K562 (cell line): ENCODE data around the gene KLK5. TPM values are rescaled to one million over a fixed set of nuclear protein-coding genes. Genes with fewer than 3 reads are reported as not detected.

Experiments
- ATAC-seq: fragments of 200-7000 bp; cut with Tn5 transposase; 3 replicates; pipeline ENCODE4 v1.9.1; 2020; ENCODE audit warnings: moderate library complexity
- BruUV-seq: library from RNA; stranded (reverse); fragments of 400-500 nt; replicated peaks from 2 replicates; lab custom pipeline; 2021; lab: Mats Ljungman, UMichigan
- CTCF ChIA-PET: fragments of 300-600 bp; formaldehyde crosslinking; extraction: SDS; loops from one replicate; lab custom pipeline; 2021; ENCODE audit warnings: low intra/inter-chr PET ratio; lab: Yijun Ruan, JAX
- POLR2A ChIA-PET: fragments of 300-600, 350-650 bp; sonication (Branson Sonifier 250); formaldehyde crosslinking; extraction: SDS; loops from one replicate; lab custom pipeline; 2021; ENCODE audit warnings: antibody characterized with exemption, inconsistent platforms; lab: Yijun Ruan, JAX
- DNase-seq, 4 experiments: peaks; one replicate each; pipeline versions ENCODE4 v3.0.0 to v3.0.0-alpha.2; 2011 to 2018; ENCODE audit warnings: low spot score in 3 of 4, mixed read lengths in 3 of 4; ENCODE audit errors: extremely low read depth in 1 of 4
- FAIRE-seq: peaks from 2 replicates; lab custom pipeline; 2011; peaks lifted over from hg19 to GRCh38; lab: Jason Lieb, UNC
- H2AFZ ChIP-seq: 2 replicates; pipeline ENCODE4 v1.6.0; 2011; ENCODE audit warnings: low read depth, low read length, control low read depth, inconsistent platforms
- H3K27ac ChIP-seq: fragments of 200-600 bp; 3 replicates; pipeline ENCODE4 v1.8.0; 2011; ENCODE audit warnings: low read depth, mild to moderate bottlenecking, control low read depth, inconsistent platforms, low read length, moderate library complexity, mixed read lengths; ENCODE audit errors: extremely low read depth
- H3K27me3 ChIP-seq, 2 experiments: fragments of 300-600 bp in 1 of 2; 2 replicates in 1 of 2; 3 replicates in 1 of 2; pipeline versions ENCODE4 v1.6.0 to v1.8.0; 2011; ENCODE audit warnings: inconsistent platforms in 2 of 2, low read length in 2 of 2, mild to moderate bottlenecking in 1 of 2, mixed read lengths in 1 of 2, moderate library complexity in 1 of 2; ENCODE audit not compliant: control insufficient read depth in 2 of 2, insufficient read depth in 2 of 2
- H3K36me3 ChIP-seq: fragments of 300-600 bp; 3 replicates; pipeline ENCODE4 v1.8.0; 2011; ENCODE audit warnings: mild to moderate bottlenecking, low read length, inconsistent platforms; ENCODE audit not compliant: control insufficient read depth, insufficient read depth
- H3K4me1 ChIP-seq, 2 experiments: fragments of 200-600 bp in 1 of 2; replicated peaks in 1 of 2; 2 replicates in 1 of 2; 3 replicates in 1 of 2; pipeline versions ENCODE4 v1.5.1 to v1.8.0; 2011; ENCODE audit warnings: inconsistent platforms in 2 of 2, low read length in 2 of 2, mild to moderate bottlenecking in 1 of 2, mixed read lengths in 1 of 2, moderate library complexity in 1 of 2; ENCODE audit not compliant: control insufficient read depth in 2 of 2, insufficient read depth in 2 of 2
- H3K4me2 ChIP-seq: 2 replicates; pipeline ENCODE4 v1.6.1; 2011; ENCODE audit warnings: low read length, control low read depth, inconsistent platforms, mixed read lengths; ENCODE audit not compliant: insufficient read depth
- H3K4me3 ChIP-seq: fragments of 200-600 bp; sonication (generic), shearing (Covaris generic); 2 replicates; pipeline ENCODE4 v1.5.1; 2016; ENCODE audit warnings: control low read depth, inconsistent platforms
- H3K79me2 ChIP-seq: fragments of 200-600 bp; 3 replicates; pipeline ENCODE4 v1.8.0; 2011; ENCODE audit warnings: low read length, inconsistent platforms; ENCODE audit not compliant: control insufficient read depth, insufficient read depth
- H3K9ac ChIP-seq, 2 experiments: 2 replicates each; pipeline versions ENCODE4 v1.6.0 to v1.6.1; 2011; ENCODE audit warnings: low read depth in 2 of 2, low read length in 2 of 2, control low read depth in 1 of 2, inconsistent platforms in 1 of 2, mild to moderate bottlenecking in 1 of 2, mixed read lengths in 1 of 2; ENCODE audit not compliant: insufficient read depth in 1 of 2
- H3K9me1 ChIP-seq: one replicate; pipeline ENCODE4 v1.6.0; 2011; ENCODE audit warnings: inconsistent platforms, mild to moderate bottlenecking, low read length, moderate library complexity; ENCODE audit not compliant: control insufficient read depth, insufficient read depth
- H3K9me3 ChIP-seq: replicated peaks from 2 replicates; pipeline ENCODE4 v1.5.1; 2011; ENCODE audit warnings: low read depth, low read length, inconsistent platforms; ENCODE audit not compliant: control insufficient read depth, insufficient read depth
- H4K20me1 ChIP-seq: replicated peaks from 2 replicates; pipeline ENCODE4 v1.6.1; 2011; ENCODE audit warnings: low read length, inconsistent platforms, mixed read lengths; ENCODE audit not compliant: control insufficient read depth, insufficient read depth
- C11orf30 ChIP-seq: fragments of 450-650 bp; IDR thresholded peaks from 2 replicates; pipeline ENCODE4 v1.6.1; 2016; ENCODE audit warnings: low read depth, mild to moderate bottlenecking
- CREB5 ChIP-seq: fragments of 250-450 bp; sonication (Bioruptor Pico); IDR thresholded peaks from 2 replicates; pipeline ENCODE4 v1.5.0; 2020; ENCODE audit warnings: mild to moderate bottlenecking
- DPF2 ChIP-seq: fragments of 450-650 bp; IDR thresholded peaks from 2 replicates; pipeline ENCODE4 v1.6.1; 2016
- E2F6 ChIP-seq, 2 experiments: IDR thresholded peaks; 2 replicates each; pipeline ENCODE4 v1.6.1; 2011; ENCODE audit warnings: borderline replicate concordance in 1 of 2, control low read depth in 1 of 2, low read depth in 1 of 2, low read length in 1 of 2, mild to moderate bottlenecking in 1 of 2, mixed read lengths in 1 of 2, moderate library complexity in 1 of 2; ENCODE audit not compliant: insufficient read depth in 1 of 2, insufficient read length in 1 of 2, poor library complexity in 1 of 2, severe bottlenecking in 1 of 2; ENCODE audit errors: extremely low read depth in 1 of 2
- EGR1 ChIP-seq: fragments of 450-650 bp; conservative IDR thresholded peaks from 2 replicates; pipeline ENCODE4 v1.6.1; 2017; ENCODE audit warnings: mild to moderate bottlenecking
- GABPA ChIP-seq: fragments of 200-800 bp; sonication (Bioruptor generic); conservative IDR thresholded peaks from 2 replicates; pipeline ENCODE4 v1.6.1; 2016; ENCODE audit warnings: low read depth, missing genetic modification characterization, missing compliant biosample characterization
- NFE2 ChIP-seq: IDR thresholded peaks from 2 replicates; pipeline ENCODE4 v1.6.1; 2014; ENCODE audit warnings: antibody characterized with exemption, low read depth
- PML ChIP-seq: IDR thresholded peaks from 2 replicates; pipeline ENCODE4 v1.6.1; 2012; ENCODE audit warnings: low read length, inconsistent platforms
- RBM15 ChIP-seq: fragments of 200-400 bp; formaldehyde crosslinking; IDR thresholded peaks from 2 replicates; pipeline ENCODE4 v1.6.1; 2018; ENCODE audit warnings: mild to moderate bottlenecking, low read length, moderate library complexity; ENCODE audit not compliant: insufficient read depth
- SIX5 ChIP-seq, 2 experiments: IDR thresholded peaks; 2 replicates each; pipeline ENCODE4 v1.6.1; 2011; ENCODE audit warnings: low read length in 2 of 2, borderline replicate concordance in 1 of 2, low read depth in 1 of 2, mild to moderate bottlenecking in 1 of 2, moderate library complexity in 1 of 2; ENCODE audit not compliant: insufficient read depth in 1 of 2
- SMARCB1 ChIP-seq: IDR thresholded peaks from 2 replicates; pipeline ENCODE4 v1.6.1; 2011; ENCODE audit warnings: improper control_type of control experiment, low read depth; ENCODE audit not compliant: insufficient read length
- ZFP30 ChIP-seq: fragments of 250-450 bp; sonication (Bioruptor Pico); IDR thresholded peaks from 2 replicates; pipeline ENCODE4 v1.8.0; 2022; ENCODE audit warnings: moderate library complexity, mild to moderate bottlenecking, inconsistent platforms, borderline replicate concordance
- ZFX ChIP-seq: sonication (generic); formaldehyde crosslinking; IDR thresholded peaks from 2 replicates; pipeline ENCODE4 v1.8.0; 2022; ENCODE audit warnings: mild to moderate bottlenecking, missing genetic modification reagents, moderate library complexity
- ZNF217 ChIP-seq: sonication (generic); formaldehyde crosslinking; IDR thresholded peaks from 2 replicates; pipeline ENCODE4 v1.8.0; 2022; ENCODE audit warnings: mild to moderate bottlenecking, missing genetic modification reagents
- ZNF282 ChIP-seq: sonication (generic); formaldehyde crosslinking; IDR thresholded peaks from 2 replicates; pipeline ENCODE4 v1.8.1; 2023; ENCODE audit warnings: missing genetic modification reagents
- ZNF592 ChIP-seq: fragments of 450-650 bp; IDR thresholded peaks from 2 replicates; pipeline ENCODE4 v1.6.1; 2017; ENCODE audit warnings: antibody characterized with exemption, mild to moderate bottlenecking
- WGBS: fragments of 100-300 bp; shearing (Covaris generic); methylation state at CpG from one replicate; pipeline ENCODE4 v1.1.6; 2016; ENCODE audit warnings: low coverage, mixed read lengths; ENCODE audit not compliant: insufficient coverage; ENCODE audit errors: missing lambda C conversion rate; 5-methylcytosine and 5-hydroxymethylcytosine counted together
- in situ Hi-C: fragments of 300-500 bp; cut with MboI; formaldehyde crosslinking; loops from 4 replicates; pipeline ENCODE4 v1.15.0; 2018; ENCODE audit warnings: inconsistent platforms, mixed read lengths
- intact Hi-C: fragments of 100-400 bp; cut with micrococcal nuclease; formaldehyde crosslinking; loops from 2 replicates; pipeline ENCODE4 v1.14.2; 2022
- polyA plus RNA-seq, 8 experiments: library from polyadenylated mRNA; depleted of rRNA in 4 of 8; stranded (reverse) in 5 of 8; unstranded in 3 of 8; fragments of >200 nt; fragmentation: Nextera tagmentation in 2 of 8; fragmentation: Illumina TruSeq in 1 of 8; extraction: Ambion mirVana in 2 of 8; extraction: Trizol in 1 of 8; gene quantifications; 2 replicates each; pipeline versions ENCODE4 v1.2.1 to v1.2.3, GENCODE V29; 2011 to 2014; ENCODE audit warnings: inconsistent platforms in 1 of 8, missing spikeins in 1 of 8
- total RNA-seq, 7 experiments: library from RNA; depleted of rRNA in 6 of 7; stranded (reverse); fragments of >200 nt in 6 of 7; fragmentation: Illumina TruSeq in 2 of 7; extraction: Trizol in 2 of 7; gene quantifications; 2 replicates each; pipeline versions ENCODE4 v1.2.1 to v1.2.3, GENCODE V29; 2011 to 2021; ENCODE audit warnings: low replicate concordance in 1 of 7

Gene KLK5
- total and polyA plus RNA-seq, 9 of the 15 experiments (the other 6 are each of a cell fraction or from before 2014, with no cell fraction given): not detected

DNA sequence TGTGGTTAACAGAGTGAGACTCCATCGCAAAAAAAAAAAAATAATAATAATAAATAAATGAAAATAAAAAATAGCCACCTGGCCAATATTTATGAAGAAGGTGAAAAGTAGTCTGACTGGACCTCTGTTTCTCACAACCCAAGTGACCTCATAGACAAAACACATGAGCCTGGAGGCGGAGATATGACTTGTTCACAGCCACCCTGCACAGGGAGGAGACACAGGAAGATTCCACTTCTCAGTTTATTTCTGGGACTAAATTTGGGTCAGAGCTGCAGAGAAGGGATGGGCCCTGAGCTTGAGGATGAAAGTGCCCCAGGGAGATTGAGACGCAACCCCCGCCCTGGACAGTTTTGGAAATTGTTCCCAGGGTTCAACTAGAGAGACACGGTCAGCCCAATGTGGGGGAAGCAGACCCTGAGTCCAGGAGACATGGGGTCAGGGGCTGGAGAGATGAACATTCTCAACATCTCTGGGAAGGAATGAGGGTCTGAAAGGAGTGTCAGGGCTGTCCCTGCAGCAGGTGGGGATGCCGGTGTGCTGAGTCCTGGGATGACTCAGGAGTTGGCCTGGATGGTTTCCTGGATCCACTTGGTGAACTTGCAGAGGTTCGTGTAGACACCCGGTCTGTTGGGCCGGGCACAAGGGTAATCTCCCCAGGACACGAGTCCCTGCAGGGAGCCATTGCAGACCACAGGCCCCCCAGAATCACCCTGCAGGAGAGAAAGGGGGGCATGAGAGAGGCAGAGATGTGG lies 9.6 kb downstream of the KLK5 start:
- no peaks in the 10 kb centered on the region for H3K79me2 ChIP-seq
- in situ Hi-C loops: no loop called here
- TF ChIP-seq C11orf30 (no peak), ZFX (CRISPR knock-in tag) (no peak), RBM15 (no peak), GABPA (no peak), SIX5 (IDR thresholded peaks at IDR 0.05; ENCODE audit: borderline replicate concordance in 1 of 2, insufficient read depth in 1 of 2, low read depth in 1 of 2, low read length in 2 of 2) (no peak), DPF2 (no peak), E2F6 (IDR thresholded peaks at IDR 0.05; ENCODE audit: borderline replicate concordance in 1 of 2, extremely low read depth in 1 of 2, insufficient read depth in 1 of 2, insufficient read length in 1 of 2, low read depth in 1 of 2, low read length in 1 of 2, poor library complexity in 1 of 2, severe bottlenecking in 1 of 2) (no peak), EGR1 (no peak), ZNF217 (CRISPR knock-in tag) (no peak), PML (no peak), ZNF282 (CRISPR knock-in tag) (no peak), SMARCB1 (no peak), ZNF592 (no peak), CREB5 (CRISPR knock-in tag) (no peak), NFE2 (no peak), ZFP30 (CRISPR knock-in tag) (no peak)

More for the DNA sequence above, 9.6 kb downstream of the KLK5 start:
- no TSS peak for BruUV-seq
- intact Hi-C loops: no loop called here
- Histone ChIP-seq H3K27me3 (peaks cover 5 to 9% of the 10 kb centered on the region in 2 experiments; a peak in 4 of 5 replicates), H2AFZ (no peak overlapping the region), H3K4me1 (no peaks in the 10 kb centered on the region), H3K4me2 (no peak overlapping the region), H3K27ac (no peak overlapping the region), H3K36me3 (no peaks in the 10 kb centered on the region), H3K9ac (no peak overlapping the region), H3K9me3 (no peaks in the 10 kb centered on the region), H3K4me3 (no peak overlapping the region), H3K9me1 (no peaks in the 10 kb centered on the region), H4K20me1 (no peaks in the 10 kb centered on the region)
- ATAC-seq: no peak
- POLR2A ChIA-PET: no interaction called here
- WGBS: 1% methylated on average over 10 of the region's 10 CpGs
- no peak for DNase-seq
- FAIRE-seq: no peak
- CTCF ChIA-PET: no interaction called here
